NB4 (cell line): ENCODE data around the gene ANKS4B.
"Not testable (repeated sequence)": the region's sequence is repeated elsewhere in the genome, so short reads cannot be mapped to it uniquely, and the experiment has no call there.

Experiments used
- DNase-seq: peaks from one replicate; pipeline ENCODE4 v3.0.0; 2010; ENCODE audit warnings: low read depth
- H3K4me3 ChIP-seq: one replicate; pipeline ENCODE4 v1.5.1; 2011; ENCODE audit warnings: mild to moderate bottlenecking, low read depth, low read length, moderate library complexity
- MYC ChIP-seq: IDR thresholded peaks from 2 replicates; pipeline ENCODE4 v1.6.1; 2011; ENCODE audit warnings: low read depth, low read length
- POLR2A ChIP-seq: IDR thresholded peaks from 2 replicates; pipeline ENCODE4 v1.6.1; 2011; ENCODE audit warnings: mild to moderate bottlenecking; ENCODE audit not compliant: insufficient read length; ENCODE audit errors: extremely low read depth
- TF ChIP-seq, protein P1 (sequence below): IDR thresholded peaks from one replicate; pipeline ENCODE4 v1.5.1; 2012; ENCODE audit warnings: low read depth, low read length
- TF ChIP-seq, protein P2 (sequence below): IDR thresholded peaks from 2 replicates; pipeline ENCODE4 v1.6.1; 2011; ENCODE audit warnings: low read depth, low read length

Gene ANKS4B

DNA sequence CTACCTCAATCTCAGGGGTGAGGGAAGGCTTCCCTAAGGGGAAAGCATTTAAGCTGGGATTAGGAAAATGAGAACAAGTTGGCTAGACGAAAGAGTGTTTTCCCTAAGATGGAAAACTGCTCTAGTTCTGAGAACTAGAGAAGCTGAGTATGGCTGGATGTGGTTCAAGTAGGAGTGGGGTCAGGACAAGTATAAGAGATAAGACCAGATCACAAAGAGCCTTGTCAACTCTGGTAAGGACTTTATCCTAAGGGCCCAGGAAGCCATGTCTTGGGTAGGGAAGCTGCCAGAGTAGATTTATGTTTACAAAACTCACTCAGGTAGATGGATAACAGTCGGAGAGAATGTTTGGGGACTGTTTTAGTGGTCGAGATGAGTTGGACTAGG lies 1.7 kb downstream of the ANKS4B start:
- no peak for DNase-seq
- H3K4me3 ChIP-seq, result no peak overlapping the region
- TF ChIP-seq MYC, result no peak
- TF ChIP-seq, protein P1, sequence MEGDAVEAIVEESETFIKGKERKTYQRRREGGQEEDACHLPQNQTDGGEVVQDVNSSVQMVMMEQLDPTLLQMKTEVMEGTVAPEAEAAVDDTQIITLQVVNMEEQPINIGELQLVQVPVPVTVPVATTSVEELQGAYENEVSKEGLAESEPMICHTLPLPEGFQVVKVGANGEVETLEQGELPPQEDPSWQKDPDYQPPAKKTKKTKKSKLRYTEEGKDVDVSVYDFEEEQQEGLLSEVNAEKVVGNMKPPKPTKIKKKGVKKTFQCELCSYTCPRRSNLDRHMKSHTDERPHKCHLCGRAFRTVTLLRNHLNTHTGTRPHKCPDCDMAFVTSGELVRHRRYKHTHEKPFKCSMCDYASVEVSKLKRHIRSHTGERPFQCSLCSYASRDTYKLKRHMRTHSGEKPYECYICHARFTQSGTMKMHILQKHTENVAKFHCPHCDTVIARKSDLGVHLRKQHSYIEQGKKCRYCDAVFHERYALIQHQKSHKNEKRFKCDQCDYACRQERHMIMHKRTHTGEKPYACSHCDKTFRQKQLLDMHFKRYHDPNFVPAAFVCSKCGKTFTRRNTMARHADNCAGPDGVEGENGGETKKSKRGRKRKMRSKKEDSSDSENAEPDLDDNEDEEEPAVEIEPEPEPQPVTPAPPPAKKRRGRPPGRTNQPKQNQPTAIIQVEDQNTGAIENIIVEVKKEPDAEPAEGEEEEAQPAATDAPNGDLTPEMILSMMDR, result no peak
- TF ChIP-seq POLR2A, result no peak
- TF ChIP-seq, protein P2, sequence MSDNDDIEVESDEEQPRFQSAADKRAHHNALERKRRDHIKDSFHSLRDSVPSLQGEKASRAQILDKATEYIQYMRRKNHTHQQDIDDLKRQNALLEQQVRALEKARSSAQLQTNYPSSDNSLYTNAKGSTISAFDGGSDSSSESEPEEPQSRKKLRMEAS, result no peak

DNA sequence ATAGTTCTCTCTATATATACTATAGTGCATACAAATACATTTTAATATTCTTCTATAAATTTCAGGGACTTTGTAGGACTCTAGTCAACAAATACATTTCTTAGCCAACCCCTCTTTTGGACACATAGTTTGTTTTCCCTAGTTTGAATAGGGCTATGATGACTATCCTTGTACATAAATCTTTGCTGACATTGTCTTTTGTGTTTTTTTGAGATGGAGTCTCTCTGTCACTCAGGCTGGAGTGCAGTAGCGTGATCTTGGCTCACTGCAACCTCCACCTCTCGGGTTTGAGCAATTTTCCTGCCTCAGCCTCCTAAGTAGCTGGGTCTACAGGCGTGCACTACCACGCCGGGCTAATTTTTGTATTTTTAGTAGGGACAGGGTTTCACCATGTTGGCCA lies 3.3 kb downstream of the ANKS4B start:
- TF ChIP-seq, protein P2, result no peak
- TF ChIP-seq MYC, result no peak
- TF ChIP-seq, protein P1, result no peak
- TF ChIP-seq POLR2A, result no peak
- H3K4me3 ChIP-seq, result no peak overlapping the region
- DNase-seq, result no peak

DNA sequence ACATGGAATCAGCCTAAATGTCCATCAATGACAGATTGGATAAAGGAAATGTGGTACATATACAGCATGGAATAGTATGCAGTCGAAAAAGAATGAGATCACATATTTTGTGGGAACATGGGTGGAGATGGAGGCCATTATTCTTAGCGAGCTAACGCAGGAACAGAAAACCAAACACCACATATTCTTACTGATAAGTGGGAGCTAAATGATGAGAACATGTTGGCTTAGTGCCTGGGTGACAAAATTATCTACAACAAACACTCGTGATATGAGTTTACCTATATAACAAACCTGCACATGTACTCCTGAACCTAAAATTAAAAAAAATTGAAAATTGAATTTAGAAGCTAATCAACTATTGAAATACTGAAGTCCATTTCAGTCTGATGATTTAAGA lies 6.1 kb downstream of the ANKS4B start:
- no peak for DNase-seq
- no peak overlapping the region for H3K4me3 ChIP-seq
- TF ChIP-seq, protein P2, result no peak
- TF ChIP-seq, protein P1, result no peak
- TF ChIP-seq POLR2A (no peak), MYC (no peak)

DNA sequence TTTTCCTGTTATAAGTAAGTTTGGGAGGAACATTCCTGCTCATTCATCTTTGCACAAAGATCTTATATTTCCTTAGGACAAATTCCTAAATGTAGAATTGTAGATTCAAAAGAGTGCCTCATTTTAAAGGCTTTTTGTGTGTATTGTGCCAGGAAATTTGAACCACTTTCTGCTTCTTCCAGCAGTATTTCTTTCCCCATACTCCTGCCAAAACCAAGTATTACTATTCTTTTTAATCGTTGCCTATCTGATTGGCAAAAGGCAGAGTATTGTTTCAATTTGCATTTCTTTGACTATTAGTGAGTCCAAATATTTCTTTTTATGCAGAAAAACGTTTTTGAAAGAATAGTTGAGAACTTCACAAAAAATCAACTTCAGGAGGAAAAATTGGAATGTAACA lies 9.3 kb downstream of the ANKS4B start:
- TF ChIP-seq, protein P1, result no peak
- TF ChIP-seq MYC (no peak), POLR2A (no peak)
- TF ChIP-seq, protein P2, result no peak
- DNase-seq, result no peak
- no peak overlapping the region for H3K4me3 ChIP-seq

DNA sequence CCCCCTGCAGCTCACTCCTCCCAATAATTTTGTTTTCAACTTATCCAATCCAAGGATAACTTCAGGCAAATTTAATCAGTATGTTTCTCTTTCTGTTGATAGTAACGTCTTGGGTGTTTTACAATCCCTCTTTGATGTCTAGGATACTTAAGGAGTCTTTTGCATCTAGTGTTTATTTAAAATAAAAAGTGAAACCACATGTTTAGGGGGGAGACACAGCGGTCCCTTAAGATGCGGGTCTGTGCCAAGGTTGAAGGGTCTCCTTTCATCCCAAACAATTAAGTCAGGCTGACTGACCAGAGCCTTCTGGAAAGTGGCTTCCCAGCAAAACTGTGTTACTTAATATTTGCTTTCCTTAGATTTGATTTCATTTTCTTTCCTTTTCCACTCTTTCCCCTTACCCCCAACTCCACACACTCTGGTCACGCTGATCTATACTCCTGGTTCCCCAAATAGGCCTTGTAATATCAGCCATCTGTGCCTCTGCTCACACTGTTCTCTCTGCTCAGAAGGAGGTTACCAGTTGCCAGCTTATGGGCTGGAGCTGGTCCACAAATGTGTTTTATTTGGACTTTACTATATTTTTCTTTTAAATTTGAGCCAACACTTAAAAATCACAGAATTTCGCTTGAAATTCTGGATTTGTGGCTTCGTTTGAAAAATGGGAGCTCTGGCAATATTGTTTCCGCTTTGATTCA lies 11.2 kb downstream of the ANKS4B start:
- no peak overlapping the region for H3K4me3 ChIP-seq
- TF ChIP-seq, protein P2, result no peak
- TF ChIP-seq POLR2A (no peak), MYC (no peak)
- TF ChIP-seq, protein P1, result no peak
- no peak for DNase-seq

DNA sequence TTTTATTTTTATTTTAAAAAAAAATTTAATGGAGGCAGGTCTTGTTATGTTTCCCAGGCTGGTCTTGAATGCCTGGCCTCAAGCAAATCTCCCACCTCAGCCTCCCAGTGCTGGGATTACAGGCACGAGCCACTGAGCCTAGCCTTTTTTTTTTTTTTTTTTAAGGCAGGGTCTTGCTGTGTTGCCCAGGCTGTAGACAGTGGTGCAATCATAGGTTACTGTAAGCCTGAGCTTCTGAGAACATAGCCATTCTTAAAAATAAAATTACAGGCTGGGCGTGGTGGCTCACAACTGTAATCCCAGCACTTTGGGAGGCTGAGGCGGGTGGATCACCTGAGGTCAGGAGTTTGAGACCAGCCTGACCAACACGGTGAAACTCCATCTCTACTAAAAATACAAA lies 14.7 kb downstream of the ANKS4B start:
- H3K4me3 ChIP-seq, result not testable (repeated sequence)

More for the DNA sequence above, 14.7 kb downstream of the ANKS4B start:
- DNase-seq, result not testable (repeated sequence)
